SK-N-MC (cell line): ENCODE measurements around the gene RIPK3.

Experiments
- EZH2 ChIP-seq: fragments of 200-600 bp; sonication (generic); IDR thresholded peaks from one replicate; pipeline ENCODE4 v1.6.1; 2017; ENCODE audit warnings: antibody characterized with exemption
- FOXP2 ChIP-seq: optimal IDR thresholded peaks from 2 replicates; pipeline ENCODE3; 2011; ENCODE audit warnings: mild to moderate bottlenecking, moderate library complexity; ENCODE audit not compliant: insufficient read depth; ENCODE audit errors: extremely low read length, control extremely low read depth
- POLR2AphosphoS5 ChIP-seq: IDR thresholded peaks from 2 replicates; pipeline ENCODE4 v1.6.1; 2012; ENCODE audit warnings: mild to moderate bottlenecking, low read depth, low read length, borderline replicate concordance

DNA sequence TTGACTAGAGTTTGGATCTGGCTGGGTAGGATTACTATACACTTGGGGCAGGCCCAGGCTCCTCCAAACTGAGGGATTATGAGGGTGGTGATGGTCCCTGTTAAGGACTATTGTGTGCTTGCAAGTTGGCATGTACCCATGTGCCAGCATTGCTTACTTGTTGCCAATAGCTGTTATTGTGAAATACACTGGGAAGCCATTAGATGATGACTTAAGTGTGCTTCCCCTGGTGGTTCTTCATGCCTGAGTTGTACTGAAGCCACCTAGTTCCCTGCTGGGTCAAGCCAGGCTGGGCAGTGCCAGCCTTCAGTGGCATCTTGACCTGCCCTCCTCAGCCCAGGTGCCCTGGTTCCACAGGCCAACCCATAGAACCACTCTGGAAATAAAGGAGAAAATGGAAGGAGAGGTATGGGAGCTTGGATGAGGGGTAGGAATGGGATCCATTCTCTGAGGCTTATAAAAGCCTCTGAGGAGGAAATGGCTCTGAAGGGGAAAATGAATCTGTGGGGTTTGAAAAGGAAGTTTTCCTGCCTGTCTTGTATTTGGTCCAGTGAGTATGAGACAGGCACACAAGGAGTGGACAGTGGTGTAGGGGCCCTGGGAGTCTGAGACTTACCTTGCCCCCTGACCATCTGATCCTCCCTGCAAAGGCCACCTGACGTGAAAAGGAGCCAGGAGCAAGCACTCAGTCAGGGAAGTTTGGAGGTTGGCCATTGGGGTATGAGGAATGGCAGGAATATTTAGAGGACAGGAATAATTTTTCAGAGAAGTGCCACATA is 27.8 kb downstream of the RIPK3 start:
- TF ChIP-seq EZH2 (no peak), POLR2AphosphoS5 (no peak), FOXP2 (no peak)
